SK-N-SH treated with all-trans-retinoic acid at 6 μM for 48 hours (cell line): ENCODE data around the gene WAPL.

ENCODE experiments used
- ATAC-seq: fragments of 200-7000 bp; cut with Tn5 transposase; 3 replicates; pipeline ENCODE4 v1.9.1; 2020; ENCODE audit warnings: mild to moderate bottlenecking, moderate library complexity
- ARNTL ChIP-seq: fragments of 450-650 bp; formaldehyde crosslinking; IDR thresholded peaks from 2 replicates; pipeline ENCODE4 v1.5.0; 2020; ENCODE audit warnings: low read depth, mild to moderate bottlenecking, moderate library complexity, borderline replicate concordance
- BACH2 ChIP-seq: fragments of 250-450 bp; sonication (Bioruptor Pico); IDR thresholded peaks from 2 replicates; pipeline ENCODE4 v1.9.0; 2021; ENCODE audit warnings: mild to moderate bottlenecking, borderline replicate concordance
- CREB5 ChIP-seq: fragments of 250-450 bp; sonication (Bioruptor Pico); IDR thresholded peaks from 2 replicates; pipeline ENCODE4 v1.5.1; 2020; ENCODE audit warnings: low read depth, mild to moderate bottlenecking, moderate library complexity
- CSDC2 ChIP-seq: fragments of 250-450 bp; sonication (Bioruptor Pico); IDR thresholded peaks from 2 replicates; pipeline ENCODE4 v1.5.0; 2020; ENCODE audit warnings: mild to moderate bottlenecking, moderate library complexity
- ESRRG ChIP-seq: fragments of 250-450 bp; sonication (Bioruptor Pico); IDR thresholded peaks from 2 replicates; pipeline ENCODE4 v1.6.1; 2021; ENCODE audit warnings: mild to moderate bottlenecking
- GLIS3 ChIP-seq: fragments of 250-450 bp; sonication (Bioruptor Pico); IDR thresholded peaks from 2 replicates; pipeline ENCODE4 v1.5.0; 2020; ENCODE audit warnings: mild to moderate bottlenecking, moderate library complexity
- ISL1 ChIP-seq: fragments of 250-450 bp; sonication (Bioruptor Pico); IDR thresholded peaks from 2 replicates; pipeline ENCODE4 v2.1.2; 2022; ENCODE audit warnings: mild to moderate bottlenecking, moderate library complexity
- OSR1 ChIP-seq: fragments of 250-450 bp; sonication (Bioruptor Pico); IDR thresholded peaks from 2 replicates; pipeline ENCODE4 v1.8.0; 2022; ENCODE audit warnings: moderate library complexity, mild to moderate bottlenecking, inconsistent platforms
- PPARA ChIP-seq: fragments of 250-450 bp; sonication (Bioruptor Pico); IDR thresholded peaks from 2 replicates; pipeline ENCODE4 v1.5.0; 2020; ENCODE audit warnings: mild to moderate bottlenecking, borderline replicate concordance
- RARB ChIP-seq: fragments of 250-450 bp; sonication (Bioruptor Pico); IDR thresholded peaks from 2 replicates; pipeline ENCODE4 v1.8.0; 2021; ENCODE audit warnings: mild to moderate bottlenecking, moderate library complexity
- SNAI2 ChIP-seq: fragments of 250-450 bp; sonication (Bioruptor Pico); IDR thresholded peaks from 2 replicates; pipeline ENCODE4 v1.5.0; 2020; ENCODE audit warnings: mild to moderate bottlenecking, moderate library complexity
- TCF4 ChIP-seq: fragments of 250-450 bp; sonication (Bioruptor Pico); IDR thresholded peaks from 2 replicates; pipeline ENCODE4 v1.8.0; 2021; ENCODE audit warnings: mild to moderate bottlenecking, moderate library complexity, borderline replicate concordance
- TOX ChIP-seq: fragments of 250-450 bp; sonication (Bioruptor Pico); IDR thresholded peaks from 2 replicates; pipeline ENCODE4 v1.8.0; 2021; ENCODE audit warnings: mild to moderate bottlenecking, moderate library complexity, borderline replicate concordance
- TSHZ2 ChIP-seq: fragments of 250-450 bp; sonication (Bioruptor Pico); IDR thresholded peaks from 2 replicates; pipeline ENCODE4 v1.5.0; 2020; ENCODE audit warnings: mild to moderate bottlenecking, moderate library complexity
- ZC3H10 ChIP-seq: fragments of 250-450 bp; sonication (Bioruptor Pico); IDR thresholded peaks from 2 replicates; pipeline ENCODE4 v1.5.1; 2021; ENCODE audit warnings: mild to moderate bottlenecking, moderate library complexity
- ZFP3 ChIP-seq: fragments of 250-450 bp; sonication (Bioruptor Pico); IDR thresholded peaks from 2 replicates; pipeline ENCODE4 v1.5.0; 2020; ENCODE audit warnings: mild to moderate bottlenecking, moderate library complexity
- ZFP30 ChIP-seq: fragments of 450-650 bp; formaldehyde crosslinking; IDR thresholded peaks from 2 replicates; pipeline ENCODE4 v1.5.0; 2022; ENCODE audit warnings: mild to moderate bottlenecking, moderate library complexity
- ZNF565 ChIP-seq: fragments of 450-650 bp; formaldehyde crosslinking; conservative IDR thresholded peaks from 2 replicates; pipeline ENCODE4 v1.5.0; 2020; ENCODE audit warnings: low read depth, mild to moderate bottlenecking, moderate library complexity
- ZNF8 ChIP-seq: fragments of 450-650 bp; formaldehyde crosslinking; IDR thresholded peaks from 2 replicates; pipeline ENCODE4 v1.5.0; 2020; ENCODE audit warnings: mild to moderate bottlenecking, moderate library complexity
- TF ChIP-seq, protein P1 (sequence below): fragments of 250-450 bp; sonication (Bioruptor Pico); IDR thresholded peaks from 2 replicates; pipeline ENCODE4 v1.8.0; 2020; ENCODE audit warnings: mild to moderate bottlenecking, moderate library complexity, borderline replicate concordance

The WAPL gene

GRCh38 chr10:86556933-86557649 lies 35.5 kb upstream of the WAPL start (continued):
- TF ChIP-seq CSDC2 (CRISPR knock-in tag) (no peak), ZC3H10 (CRISPR knock-in tag) (no peak), ARNTL (CRISPR knock-in tag) (no peak), OSR1 (CRISPR knock-in tag) (no peak), TOX (CRISPR knock-in tag) (no peak), TCF4 (CRISPR knock-in tag) (no peak), ISL1 (CRISPR knock-in tag) (no peak), ZFP3 (CRISPR knock-in tag) (no peak)
- TF ChIP-seq, protein P1, sequence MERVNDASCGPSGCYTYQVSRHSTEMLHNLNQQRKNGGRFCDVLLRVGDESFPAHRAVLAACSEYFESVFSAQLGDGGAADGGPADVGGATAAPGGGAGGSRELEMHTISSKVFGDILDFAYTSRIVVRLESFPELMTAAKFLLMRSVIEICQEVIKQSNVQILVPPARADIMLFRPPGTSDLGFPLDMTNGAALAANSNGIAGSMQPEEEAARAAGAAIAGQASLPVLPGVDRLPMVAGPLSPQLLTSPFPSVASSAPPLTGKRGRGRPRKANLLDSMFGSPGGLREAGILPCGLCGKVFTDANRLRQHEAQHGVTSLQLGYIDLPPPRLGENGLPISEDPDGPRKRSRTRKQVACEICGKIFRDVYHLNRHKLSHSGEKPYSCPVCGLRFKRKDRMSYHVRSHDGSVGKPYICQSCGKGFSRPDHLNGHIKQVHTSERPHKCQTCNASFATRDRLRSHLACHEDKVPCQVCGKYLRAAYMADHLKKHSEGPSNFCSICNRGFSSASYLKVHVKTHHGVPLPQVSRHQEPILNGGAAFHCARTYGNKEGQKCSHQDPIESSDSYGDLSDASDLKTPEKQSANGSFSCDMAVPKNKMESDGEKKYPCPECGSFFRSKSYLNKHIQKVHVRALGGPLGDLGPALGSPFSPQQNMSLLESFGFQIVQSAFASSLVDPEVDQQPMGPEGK (CRISPR knock-in tag), result no peak

DNA sequence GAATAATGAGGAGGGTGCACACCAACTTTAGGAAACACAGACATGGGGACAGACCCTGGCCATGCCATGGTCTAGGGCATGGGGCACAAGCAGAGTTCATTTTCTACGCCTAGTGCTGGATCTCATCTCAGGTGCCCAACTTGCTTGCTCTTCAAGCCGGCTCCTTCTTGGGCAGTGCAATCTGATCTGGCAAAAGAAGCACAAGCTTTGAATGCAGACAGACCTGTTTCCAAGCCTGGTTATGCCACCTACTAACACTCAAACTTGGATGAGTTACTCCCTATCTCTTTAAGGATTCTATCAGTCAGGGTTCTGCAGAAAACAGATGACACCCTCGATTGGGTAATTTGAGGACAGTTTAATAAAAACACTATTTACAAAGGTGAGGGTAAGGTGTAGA lies 34.9 kb upstream of the WAPL start:
- no peak for TF ChIP-seq ZFP30 (CRISPR knock-in tag)
- TF ChIP-seq ZFP3 (CRISPR knock-in tag), result no peak
- no peak for TF ChIP-seq OSR1 (CRISPR knock-in tag)
- TF ChIP-seq ARNTL (CRISPR knock-in tag), result no peak
- no peak for TF ChIP-seq ISL1 (CRISPR knock-in tag)
- no peak for ATAC-seq

GRCh38 chr10:86553639-86554038 lies 32.0 kb upstream of the WAPL start:
- TF ChIP-seq OSR1 (CRISPR knock-in tag) (no peak), ESRRG (CRISPR knock-in tag) (no peak)
- TF ChIP-seq, all 23 proteins: peak for 0
- no peak for ATAC-seq

- no peak for TF ChIP-seq RARB (CRISPR knock-in tag)
- TF ChIP-seq, all 23 proteins: peak for 0
- ATAC-seq, result no peak
Observed at GRCh38 chr10:86553213-86553612, 31.6 kb upstream of the WAPL start.

DNA sequence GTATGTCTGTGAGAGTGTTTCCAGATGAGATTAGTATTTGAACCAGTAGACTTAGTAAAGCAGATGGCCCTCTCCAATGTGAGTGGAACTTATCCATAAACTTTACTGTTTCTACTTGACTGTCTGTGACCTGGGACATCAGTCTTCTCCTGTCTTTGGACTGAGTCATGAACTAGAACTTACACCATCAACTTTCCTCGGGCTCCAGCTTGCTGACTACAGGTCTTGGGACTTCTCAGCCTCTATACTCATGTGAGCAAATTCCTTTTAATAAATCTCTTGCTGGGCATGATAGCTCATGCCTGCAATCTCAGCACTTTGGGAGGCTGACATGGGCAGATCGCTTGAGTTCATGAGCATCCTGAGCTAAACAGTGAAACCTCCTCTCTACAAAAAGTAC lies 25.7 kb upstream of the WAPL start:
- ATAC-seq, result no peak
- TF ChIP-seq, protein P1 (CRISPR knock-in tag), result no peak
- TF ChIP-seq ZNF565 (no peak), ZC3H10 (CRISPR knock-in tag) (no peak), CREB5 (CRISPR knock-in tag) (no peak), TCF4 (CRISPR knock-in tag) (no peak), ISL1 (CRISPR knock-in tag) (no peak), PPARA (no peak), ZNF8 (CRISPR knock-in tag) (no peak), ZFP30 (CRISPR knock-in tag) (no peak), BACH2 (CRISPR knock-in tag) (no peak), SNAI2 (CRISPR knock-in tag) (no peak), OSR1 (CRISPR knock-in tag) (no peak)

- ATAC-seq, result no peak
- no peak for TF ChIP-seq RARB (CRISPR knock-in tag)
- no peak for TF ChIP-seq ISL1 (CRISPR knock-in tag)
- no peak for TF ChIP-seq TSHZ2 (CRISPR knock-in tag)
- no peak for TF ChIP-seq ZFP3 (CRISPR knock-in tag)
- TF ChIP-seq ZFP30 (CRISPR knock-in tag), result no peak
- TF ChIP-seq GLIS3, result no peak
- no peak for TF ChIP-seq TCF4 (CRISPR knock-in tag)
- no peak for TF ChIP-seq SNAI2 (CRISPR knock-in tag)
Observed at GRCh38 chr10:86545101-86545500, 23.5 kb upstream of the WAPL start.
